GM12875 (cell line): ENCODE data around the gene SPRED2.

Experiments used
- H3K4me3 ChIP-seq: one replicate; pipeline ENCODE4 v1.5.1; 2011; ENCODE audit warnings: low read depth, low read length, control low read depth
- CTCF ChIP-seq: IDR thresholded peaks from 2 replicates; pipeline ENCODE4 v1.5.1; 2011; ENCODE audit warnings: low read depth, mild to moderate bottlenecking, control low read depth, inconsistent platforms, low read length, moderate library complexity, borderline replicate concordance; ENCODE audit not compliant: insufficient read depth

The SPRED2 gene

DNA sequence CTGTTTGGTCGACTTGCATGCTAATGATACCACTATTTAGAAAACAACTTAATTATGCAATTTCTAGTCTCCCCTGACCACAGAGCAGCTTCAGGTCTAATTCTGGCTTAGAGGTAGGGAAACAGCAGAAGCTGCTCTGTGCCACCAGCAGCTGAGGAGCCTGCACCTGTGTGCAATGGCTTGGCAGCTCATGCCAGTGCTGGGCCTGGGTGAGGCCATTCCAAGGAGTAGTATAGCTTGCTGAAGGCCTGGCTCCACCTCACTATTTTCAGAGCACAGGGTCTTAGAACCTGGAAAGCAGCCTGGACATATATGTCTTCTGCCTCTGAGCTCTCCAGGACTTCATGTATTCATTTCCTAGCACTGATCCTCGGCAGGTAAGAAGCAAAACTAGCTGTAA is 62.8 kb downstream of the SPRED2 start:
- TF ChIP-seq CTCF = no peak
- H3K4me3 ChIP-seq = no peak overlapping the region

- no peak for TF ChIP-seq CTCF
- no peak overlapping the region for H3K4me3 ChIP-seq
These were observed 63.9 kb downstream of the SPRED2 start for GRCh38 chr2:65368468-65368867.

- no peak overlapping the region for H3K4me3 ChIP-seq
- no peak for TF ChIP-seq CTCF
These were observed 64.9 kb downstream of the SPRED2 start for GRCh38 chr2:65367524-65367923.

- TF ChIP-seq CTCF = no peak
These were observed 65.7 kb downstream of the SPRED2 start for GRCh38 chr2:65366595-65367125.

GRCh38 chr2:65364986-65365733 is 67.2 kb downstream of the SPRED2 start:
- H3K4me3 ChIP-seq = no peak overlapping the region
- no peak for TF ChIP-seq CTCF

More at GRCh38 chr2:65366595-65367125, 65.7 kb downstream of the SPRED2 start:
- H3K4me3 ChIP-seq = no peak overlapping the region

DNA sequence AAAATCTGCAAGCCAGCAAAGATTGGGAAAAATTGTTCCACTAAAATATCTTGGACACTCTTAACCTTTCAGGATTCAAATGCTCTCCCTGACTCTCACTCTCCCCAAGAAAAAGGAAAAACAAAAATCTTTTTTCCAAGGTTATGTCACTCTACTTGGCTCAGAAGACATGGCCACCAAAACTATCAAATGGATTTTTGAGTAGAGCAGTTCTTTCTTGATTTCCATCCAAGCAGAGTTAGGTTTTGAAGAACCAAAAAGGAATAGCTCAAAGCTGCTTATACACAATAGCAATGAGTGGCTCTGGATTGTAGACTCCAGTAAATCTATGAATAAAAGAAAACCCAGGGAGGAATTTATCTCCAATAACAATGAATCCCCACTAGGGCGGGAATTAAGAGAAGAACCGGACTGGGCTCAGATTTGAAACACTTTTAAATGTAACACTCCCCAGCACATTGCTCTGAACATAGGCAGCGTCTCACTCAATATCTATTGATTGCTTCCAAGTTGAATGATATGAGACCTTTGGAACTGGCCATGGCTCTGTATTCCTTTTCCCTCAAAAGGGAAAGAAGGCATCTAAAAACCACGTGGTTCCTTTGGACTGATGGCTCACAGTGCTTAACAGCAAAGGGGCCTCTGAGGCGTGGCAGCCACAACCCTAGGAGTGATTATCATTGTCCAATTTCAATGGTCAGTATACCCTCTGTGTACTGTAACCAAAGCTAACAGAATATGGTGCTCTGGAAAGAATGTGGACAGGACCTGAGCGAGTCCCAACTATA is 68.3 kb downstream of the SPRED2 start:
- H3K4me3 ChIP-seq = no peak overlapping the region

More for the DNA sequence above, 68.3 kb downstream of the SPRED2 start:
- no peak for TF ChIP-seq CTCF
